Fibroblast of gingiva (primary cell): ENCODE data around the gene E2F6.
"Not testable (repeated sequence)": the region's sequence is repeated elsewhere in the genome, so short reads cannot be mapped to it uniquely, and the experiment has no call there.

ENCODE experiments used
- DNase-seq: peaks from one replicate; pipeline ENCODE4 v3.0.0-alpha.2; 2011; ENCODE audit warnings: low read depth

E2F6 gene

DNA sequence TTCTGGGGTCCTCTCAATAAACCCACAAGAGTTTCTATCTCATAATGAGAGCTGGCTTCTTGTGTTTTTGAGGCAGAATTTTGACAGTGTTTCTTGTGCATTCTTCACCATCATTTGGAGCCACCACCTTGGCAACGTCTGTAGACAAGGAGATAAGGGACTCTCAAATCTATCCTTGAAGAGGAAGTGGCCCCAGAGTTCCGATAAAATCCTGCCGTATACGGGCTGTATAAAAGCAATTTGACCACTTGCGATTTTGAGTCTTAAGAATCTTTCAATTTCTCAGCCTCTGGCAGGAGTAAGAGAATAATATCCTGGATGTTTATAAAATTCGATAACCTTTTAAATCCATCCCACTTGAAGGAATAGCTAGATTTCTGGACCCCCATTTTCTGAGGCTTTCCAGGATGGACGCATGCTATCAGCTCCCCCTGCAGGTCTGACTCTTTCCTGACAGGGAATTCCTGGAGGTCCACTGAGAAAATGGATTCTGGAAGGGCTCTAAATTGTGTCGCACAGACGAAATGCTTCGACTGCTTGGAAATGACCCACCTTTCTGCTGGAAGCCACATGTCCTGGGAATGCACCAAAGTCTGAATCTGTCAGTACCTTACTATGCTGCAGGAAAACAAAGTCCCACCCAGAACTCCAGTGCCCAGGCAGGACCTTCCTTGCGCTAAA is 54.1 kb downstream of the E2F6 start:
- DNase-seq, result peak; percentile 37

DNA sequence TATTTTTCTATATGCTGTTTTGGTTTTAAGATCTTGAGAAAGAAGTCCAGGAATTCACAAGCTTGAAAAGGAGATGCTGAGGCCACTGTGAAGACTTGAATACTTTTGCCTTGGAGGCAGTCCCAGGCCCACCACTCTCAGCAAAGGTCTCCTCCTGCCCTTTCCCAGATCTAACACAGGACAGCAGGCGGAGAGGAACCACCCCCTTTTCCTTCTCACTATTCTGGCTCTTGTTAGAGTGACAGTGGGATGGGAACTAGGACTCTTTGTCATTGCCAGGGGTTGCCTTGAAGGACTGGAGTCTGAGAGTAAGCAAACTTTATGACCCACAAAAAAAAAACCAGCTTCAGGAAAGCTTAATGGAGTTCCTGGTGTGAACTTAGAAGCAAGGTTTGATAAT is 54.7 kb downstream of the E2F6 start:
- DNase-seq, result no peak

DNA sequence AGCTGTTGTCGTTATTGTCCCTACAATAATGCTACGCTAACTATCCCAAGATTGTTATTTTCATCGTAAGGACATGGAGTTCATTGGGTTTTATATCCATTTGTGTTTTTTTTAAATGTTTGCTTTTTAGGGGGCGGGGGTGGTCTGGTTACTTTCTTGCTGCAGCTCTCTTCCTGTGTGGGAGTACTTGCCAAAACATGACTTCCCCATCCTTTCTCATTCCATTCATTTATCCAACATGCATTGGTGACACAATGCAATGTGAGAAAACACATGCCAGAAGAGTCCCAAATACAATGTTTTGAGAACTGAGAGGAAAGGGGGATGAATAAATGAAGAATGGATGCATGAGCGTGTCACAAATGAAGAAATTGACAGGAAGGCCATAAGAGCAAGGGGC is 55.9 kb downstream of the E2F6 start:
- DNase-seq, result no peak

DNA sequence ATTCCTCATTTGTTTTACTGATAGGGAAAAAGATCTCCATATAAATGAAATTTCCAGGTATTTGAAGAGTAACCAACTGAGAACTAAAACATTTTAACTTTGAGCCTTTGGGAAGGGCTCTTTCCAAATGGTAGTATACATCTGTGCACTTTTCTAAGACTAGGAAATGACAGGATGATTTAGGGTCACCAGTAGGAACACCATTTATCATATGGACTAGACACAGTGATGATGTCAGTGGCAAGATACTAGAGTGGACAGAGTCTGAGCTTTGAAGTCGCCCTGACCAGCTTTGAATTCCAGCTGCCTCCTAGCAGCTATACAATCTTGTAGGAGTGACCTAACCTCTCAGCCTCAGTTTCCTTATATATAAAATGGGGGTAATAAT is 56.4 kb downstream of the E2F6 start:
- no peak for DNase-seq

DNA sequence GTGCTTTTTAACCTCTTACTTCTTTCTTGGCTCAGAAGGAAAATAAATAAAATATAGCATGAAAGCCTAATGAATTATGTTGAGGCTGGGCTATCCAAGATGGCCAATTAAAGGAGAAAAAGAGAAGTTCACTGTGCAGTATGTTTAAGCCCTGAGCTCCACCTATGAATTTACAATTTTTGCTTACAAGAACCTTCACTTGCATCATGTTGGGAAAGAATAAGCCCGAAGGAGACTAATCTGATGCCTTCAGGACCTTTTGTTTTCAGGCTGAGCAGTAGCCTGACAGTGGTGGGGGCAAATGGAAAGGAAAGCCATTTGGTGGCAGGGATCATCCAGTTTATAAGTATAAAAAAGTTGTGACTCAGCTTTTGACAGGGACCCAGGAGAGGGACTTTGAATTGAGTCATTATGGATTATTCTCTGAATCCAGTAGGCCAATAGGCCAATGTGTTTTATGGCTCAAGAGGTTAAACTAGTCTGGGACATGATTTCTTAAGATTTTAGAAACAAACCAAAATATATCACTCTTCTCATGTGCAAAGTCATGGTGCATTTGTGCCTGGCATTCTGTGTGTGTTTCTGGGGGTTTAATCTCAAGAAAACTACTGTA is 56.9 kb downstream of the E2F6 start:
- DNase-seq, result no peak

DNA sequence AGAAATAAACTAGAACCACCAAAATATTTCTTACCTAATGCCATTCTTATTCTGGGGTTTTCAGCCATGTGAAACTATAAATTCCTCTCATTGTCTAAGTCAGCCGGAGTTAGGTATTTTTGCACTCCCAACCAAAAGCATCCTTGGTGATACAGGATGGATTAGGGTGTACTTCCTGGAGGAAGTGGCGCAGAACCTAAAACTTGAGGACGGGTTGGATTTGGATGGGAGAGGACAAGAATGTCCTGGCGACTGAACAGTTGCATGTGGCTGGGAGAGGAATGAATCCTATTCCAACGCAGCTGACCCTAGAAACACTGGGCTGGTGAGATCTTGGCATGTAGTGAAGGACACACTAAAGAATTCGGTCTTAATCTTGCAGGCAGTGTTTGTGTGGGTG is 58.5 kb downstream of the E2F6 start:
- DNase-seq, result no peak

DNA sequence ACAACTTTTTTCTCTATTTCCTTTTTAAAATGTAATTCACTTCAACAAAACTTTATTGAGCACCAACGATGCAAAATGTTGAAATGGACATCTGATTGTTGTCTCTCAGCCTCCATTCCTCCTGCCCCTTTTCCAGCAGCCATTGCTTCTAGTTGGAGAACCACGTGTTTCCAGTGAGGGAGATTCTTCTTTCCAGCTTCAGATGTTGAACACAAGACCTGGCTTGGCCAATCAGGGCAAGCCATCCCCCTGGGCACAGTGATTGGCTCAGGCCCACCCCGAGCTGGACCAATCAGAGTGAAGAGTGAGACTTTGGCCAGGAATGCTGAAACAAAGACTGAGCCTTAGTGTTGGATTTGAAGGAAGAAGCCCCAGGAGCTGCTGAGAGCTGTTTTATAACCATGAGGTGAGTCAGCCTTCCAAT is 59.0 kb downstream of the E2F6 start:
- peak; percentile 77 for DNase-seq

DNA sequence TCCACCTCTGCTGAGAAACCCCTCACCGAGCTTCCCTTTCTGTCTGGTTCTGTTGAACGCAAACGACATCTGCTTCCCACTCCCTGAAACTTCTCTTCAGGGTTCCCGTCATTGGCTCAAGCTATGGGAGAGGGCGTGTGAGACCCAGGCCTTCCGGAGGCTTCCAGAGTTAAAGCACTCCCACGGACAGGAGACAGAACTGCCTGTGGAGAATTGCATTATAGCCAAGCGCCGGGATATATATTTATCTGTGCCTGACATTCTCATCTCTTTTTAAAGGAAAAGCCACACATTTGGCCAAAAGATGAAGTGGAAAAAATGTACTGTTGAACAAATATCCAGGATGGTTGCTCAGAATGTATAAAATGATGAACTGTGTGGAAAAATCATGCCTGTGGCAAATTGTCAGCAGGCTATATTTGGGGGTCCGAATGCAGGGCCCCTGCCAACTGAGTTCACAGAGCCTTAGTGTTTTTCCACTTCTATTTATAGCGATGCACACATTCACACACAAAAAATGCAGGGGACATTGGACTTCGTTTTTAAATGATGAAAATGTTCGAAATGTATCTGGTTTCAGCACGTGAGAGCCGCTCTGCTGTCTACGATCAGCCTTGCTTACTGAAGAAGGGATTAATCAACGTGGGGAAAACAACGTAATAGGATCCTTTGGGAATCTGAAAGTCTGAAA is 59.5 kb downstream of the E2F6 start:
- DNase-seq, result peak; percentile 88

DNA sequence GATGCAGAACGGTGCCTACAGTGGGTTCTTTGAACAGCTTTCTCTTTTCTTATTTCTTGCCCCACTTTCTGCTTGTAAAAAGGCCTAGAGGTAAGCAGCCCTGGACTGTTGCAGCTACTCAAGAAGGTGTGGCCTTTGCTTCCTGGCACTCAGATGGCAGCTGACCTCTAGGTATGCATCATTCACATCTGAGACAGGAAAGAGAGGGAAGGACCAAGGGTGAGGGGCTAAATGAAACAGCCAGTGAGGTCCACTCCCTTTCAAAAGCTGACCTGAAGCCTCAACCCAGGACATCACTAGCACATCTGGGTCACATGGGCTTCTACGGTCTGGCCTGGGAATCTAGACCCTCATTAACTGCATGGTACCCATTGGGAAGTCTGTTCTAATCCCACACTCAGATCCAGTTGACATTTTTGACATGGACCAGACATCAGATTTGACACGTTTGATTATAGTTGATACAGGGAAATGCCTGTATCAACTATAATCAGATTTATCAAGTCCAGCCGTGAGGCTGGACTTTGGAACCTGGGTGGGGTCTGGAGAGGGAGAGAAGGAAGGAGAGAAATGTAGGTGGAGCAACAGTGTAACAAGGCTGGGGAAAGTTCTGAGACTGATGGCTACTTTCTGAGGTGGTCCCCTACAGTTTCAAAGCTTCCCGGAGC is 60.2 kb downstream of the E2F6 start:
- no peak for DNase-seq

DNA sequence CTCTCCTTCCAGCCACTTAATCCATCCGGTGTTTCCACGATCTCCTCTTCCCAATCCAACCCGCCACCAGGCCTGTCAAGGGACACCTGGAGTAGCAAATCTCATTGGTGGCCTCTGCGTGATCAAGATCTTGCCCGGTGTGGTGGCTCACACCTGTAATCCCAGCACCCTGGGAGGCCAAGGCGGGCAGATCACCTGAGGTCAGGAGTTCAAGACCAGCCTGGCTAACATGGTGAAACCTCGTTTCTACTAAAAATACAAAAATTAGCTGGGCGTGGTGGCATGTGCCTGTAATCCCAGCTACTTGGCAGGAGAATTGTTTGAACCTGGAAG is 60.9 kb downstream of the E2F6 start:
- DNase-seq, result not testable (repeated sequence)

DNA sequence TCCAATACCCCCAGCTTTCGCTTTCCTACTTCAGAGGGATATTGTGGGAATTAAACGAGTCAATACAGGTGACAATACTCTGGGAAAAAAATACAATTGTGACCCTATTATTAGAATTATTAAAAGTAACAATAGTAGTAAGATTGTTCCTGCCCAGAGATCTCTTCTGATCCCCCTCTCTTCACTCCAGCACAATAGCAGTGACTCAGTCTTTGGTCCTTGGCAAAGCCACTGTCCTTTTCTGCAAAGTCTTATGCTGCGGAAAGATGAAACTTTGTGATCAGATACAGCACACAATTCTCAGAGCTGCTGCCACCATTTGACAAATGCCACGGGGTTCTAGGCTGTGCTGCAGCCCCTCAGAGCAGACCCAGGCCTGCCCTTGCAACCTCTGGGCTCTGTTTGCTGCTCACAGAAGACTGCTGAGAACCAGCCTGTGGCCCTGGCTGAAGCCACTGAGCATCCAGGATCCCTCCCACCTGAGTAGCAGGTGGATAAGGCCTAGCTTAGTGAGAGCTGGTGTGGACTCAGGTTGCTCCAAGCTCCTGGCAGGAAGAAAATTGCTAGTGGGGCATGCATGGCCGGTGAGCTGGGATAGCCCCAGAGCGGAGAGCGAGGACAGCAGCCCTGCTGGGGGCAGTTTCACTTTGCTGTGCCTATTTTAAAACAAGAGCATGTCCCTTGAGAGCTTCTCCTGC is 61.4 kb downstream of the E2F6 start:
- DNase-seq, result no peak

DNA sequence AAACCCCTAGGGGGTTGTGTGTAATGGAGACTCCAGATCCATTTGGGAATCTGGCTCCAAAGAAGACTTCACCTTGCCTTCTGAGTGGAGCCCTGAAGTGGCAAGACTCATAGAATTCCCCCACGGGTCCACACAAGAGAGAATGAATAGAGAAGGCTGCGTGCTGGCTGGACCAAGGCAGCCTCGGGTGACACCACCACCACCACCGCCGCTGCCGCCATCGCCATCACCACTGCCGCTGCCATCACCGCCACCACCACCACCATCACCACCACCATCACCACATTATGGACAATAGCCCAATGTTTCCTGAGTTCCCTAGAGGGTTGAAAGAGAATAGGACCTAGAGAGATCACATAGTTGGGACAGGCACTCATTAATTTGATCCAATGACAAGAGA is 63.5 kb downstream of the E2F6 start:
- DNase-seq, result no peak

DNA sequence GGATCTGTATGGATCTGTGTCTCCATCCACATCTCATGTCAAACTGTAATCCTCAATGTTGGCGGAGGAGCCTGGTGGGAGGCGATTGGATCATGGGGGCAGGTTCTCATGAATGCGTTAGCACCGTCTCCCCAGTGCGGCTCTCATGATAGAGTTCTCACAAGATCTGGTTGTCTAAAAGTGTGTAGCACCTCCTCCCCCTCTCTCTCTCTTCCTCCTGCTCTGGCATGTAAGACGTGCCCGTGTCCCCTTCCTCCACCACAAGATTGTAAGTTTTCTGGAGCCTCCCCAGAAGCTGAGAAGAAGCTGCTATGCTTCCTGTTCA is 66.6 kb downstream of the E2F6 start:
- DNase-seq, result no peak

DNA sequence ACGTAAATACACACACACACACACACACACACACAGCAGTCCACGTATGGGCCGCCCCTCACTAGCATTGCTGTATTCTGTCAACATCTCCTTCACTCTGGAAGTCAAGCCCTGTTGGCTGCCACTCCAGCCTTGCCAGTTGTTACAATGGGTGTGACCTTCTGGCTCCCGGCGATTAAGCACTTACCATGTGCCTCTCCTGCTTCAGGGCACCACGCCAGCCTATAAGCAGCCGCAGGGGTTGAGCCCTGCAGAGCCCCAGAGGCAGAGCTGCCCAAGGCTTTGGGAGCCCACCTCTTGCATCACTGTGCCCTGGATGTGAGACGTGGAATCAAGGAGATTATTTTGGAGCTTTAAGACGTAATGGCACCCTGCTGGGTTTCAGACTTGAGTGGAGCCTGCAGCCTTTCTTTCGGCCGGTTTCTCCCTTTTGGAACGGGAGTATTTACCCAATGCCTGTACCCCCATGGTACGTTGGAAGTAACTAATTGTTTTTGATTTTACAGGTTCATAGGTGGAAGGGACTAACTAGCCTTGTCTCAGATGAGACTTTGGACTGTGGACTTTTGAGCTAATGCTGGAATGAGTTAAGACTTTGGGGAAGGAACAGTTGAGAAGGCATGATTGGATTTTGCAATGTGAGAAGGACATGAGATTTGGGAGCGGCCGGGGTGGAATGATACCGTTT is 67.1 kb downstream of the E2F6 start:
- DNase-seq, result no peak

DNA sequence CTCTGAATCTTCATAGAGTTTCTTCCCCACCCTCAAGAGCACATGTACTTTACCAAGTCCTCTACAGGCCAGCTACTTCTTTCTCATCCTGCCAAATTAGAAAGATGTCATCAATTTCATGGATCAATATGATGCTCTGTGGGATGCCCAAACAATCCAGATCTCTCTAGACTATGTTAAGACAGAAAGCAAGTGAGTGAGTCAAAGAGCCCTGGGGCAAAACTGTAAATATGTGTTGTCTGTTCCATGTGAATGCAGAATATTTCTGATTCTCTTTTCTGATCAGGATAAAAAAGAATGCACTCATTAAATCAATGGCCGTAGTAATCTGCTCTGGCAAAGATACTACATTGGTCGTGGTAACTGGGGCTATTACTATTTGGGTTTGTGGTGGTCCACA is 68.4 kb downstream of the E2F6 start:
- DNase-seq, result no peak

DNA sequence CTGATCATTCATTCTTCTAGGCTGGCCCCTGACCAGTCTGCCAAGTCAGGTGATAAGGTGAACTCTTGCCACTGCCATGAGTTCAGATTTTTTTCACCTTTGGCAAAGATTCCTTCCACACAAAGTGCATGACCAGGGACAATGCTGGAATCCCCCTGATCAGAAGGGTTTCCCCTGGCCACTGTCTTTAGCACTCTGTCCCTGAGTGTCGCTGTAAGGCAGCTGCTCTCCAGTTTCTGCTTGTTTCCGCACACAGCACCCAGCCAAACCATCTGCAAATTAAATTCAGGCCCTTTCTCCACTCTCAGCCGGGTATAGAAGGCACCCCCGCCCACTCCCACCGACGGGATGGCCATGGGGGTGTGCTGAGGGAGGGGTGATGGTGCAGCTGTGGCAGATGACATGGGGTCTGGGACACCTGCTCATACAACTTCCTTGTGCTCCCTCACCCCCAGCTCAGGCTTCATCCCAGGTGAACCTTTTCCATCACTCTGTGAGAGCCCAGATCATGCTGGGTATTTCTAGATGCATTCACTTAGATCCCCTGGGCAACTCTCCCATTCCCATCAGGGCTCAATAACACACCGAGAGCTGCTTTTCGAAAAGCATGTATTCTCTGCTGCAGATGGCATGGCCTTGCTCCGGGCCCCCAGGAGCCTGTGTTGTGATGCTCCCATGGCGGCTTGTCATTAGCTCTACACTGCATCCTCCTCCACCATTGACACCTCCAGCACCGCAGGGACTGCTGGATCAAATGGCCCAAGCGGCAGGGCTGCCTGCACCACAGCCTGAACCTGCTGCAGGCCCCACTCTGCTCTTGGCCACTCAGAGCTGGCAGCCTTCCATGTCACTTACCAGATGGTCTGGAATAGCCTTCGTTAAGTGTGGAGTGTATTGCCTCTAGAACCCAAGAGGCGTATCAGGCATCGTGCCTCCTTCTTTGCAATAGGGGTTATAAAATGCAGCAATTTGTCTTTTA is 69.2 kb downstream of the E2F6 start:
- DNase-seq, result no peak

DNA sequence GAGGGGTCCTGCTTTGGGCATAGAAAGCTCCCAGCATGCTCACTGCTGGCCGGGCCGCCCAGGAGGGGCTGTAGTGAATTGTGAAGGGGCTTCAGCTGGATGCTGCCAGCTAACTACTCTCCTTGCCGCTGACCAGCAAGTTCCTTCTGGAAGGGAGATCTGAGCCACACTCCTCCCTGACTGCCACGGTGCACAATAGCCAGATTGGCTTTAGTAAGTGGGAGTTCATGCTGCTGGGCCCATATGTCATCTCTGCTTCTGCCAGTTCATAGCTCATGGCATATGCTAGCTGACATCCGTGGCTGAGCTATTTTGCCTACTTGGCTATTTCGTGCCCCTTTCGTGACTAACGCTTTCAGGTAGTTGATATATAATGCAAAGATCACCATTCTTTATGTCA is 69.9 kb downstream of the E2F6 start:
- DNase-seq, result no peak

DNA sequence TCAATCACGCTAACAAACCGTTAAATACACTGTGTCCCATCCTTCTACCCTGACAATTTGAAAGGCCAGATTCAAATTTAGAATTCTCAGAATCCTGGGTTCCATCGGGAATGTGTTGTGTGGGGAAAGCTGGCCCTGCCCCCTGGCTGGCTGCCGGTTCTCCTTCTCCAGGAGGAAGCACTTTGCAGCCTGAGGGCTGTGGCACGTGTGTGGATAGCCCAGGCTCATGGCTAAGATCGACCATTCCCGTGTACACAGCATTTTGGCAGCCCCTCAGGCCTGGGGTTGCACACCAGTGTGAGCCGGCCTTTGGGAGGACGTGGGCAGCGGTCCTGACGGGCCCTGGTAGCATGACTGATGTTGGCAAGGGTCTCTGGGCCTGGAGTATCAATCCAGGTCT is 70.6 kb downstream of the E2F6 start:
- no peak for DNase-seq
